SK-N-SH (cell line): Measurements from ENCODE around the gene CCL27.

ENCODE experiments used
- EP300 ChIP-seq, 2 experiments: IDR thresholded peaks; 2 replicates each; pipeline versions ENCODE4 v1.4.0 to v1.6.1; 2012; ENCODE audit warnings: borderline replicate concordance in 1 of 2, low read depth in 1 of 2, low read length in 1 of 2
- RFX5 ChIP-seq: IDR thresholded peaks from 2 replicates; pipeline ENCODE4 v1.6.1; 2012; ENCODE audit warnings: mild to moderate bottlenecking, improper control_type of control experiment, low read length
- TEAD4 ChIP-seq: IDR thresholded peaks from 2 replicates; pipeline ENCODE4 v1.4.0; 2012; ENCODE audit warnings: mild to moderate bottlenecking, borderline replicate concordance; ENCODE audit not compliant: insufficient read depth
- TF ChIP-seq, protein P1 (sequence below): fragments of 150-350 bp; IDR thresholded peaks from 2 replicates; pipeline ENCODE4 v1.6.1; 2017; ENCODE audit warnings: antibody characterized with exemption, low read length, low read depth, borderline replicate concordance
- TF ChIP-seq, protein P2 (sequence below): fragments of 200-600 bp; sonication (generic); IDR thresholded peaks from 2 replicates; pipeline ENCODE4 v1.6.1; 2017; ENCODE audit warnings: antibody characterized with exemption, mild to moderate bottlenecking, moderate library complexity

- TF ChIP-seq RFX5 (no peak), EP300 (IDR thresholded peaks at IDR 0.05; ENCODE audit: borderline replicate concordance in 1 of 2, low read depth in 1 of 2, low read length in 1 of 2) (no peak), TEAD4 (no peak)
- TF ChIP-seq, protein P1, sequence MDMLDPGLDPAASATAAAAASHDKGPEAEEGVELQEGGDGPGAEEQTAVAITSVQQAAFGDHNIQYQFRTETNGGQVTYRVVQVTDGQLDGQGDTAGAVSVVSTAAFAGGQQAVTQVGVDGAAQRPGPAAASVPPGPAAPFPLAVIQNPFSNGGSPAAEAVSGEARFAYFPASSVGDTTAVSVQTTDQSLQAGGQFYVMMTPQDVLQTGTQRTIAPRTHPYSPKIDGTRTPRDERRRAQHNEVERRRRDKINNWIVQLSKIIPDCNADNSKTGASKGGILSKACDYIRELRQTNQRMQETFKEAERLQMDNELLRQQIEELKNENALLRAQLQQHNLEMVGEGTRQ, result no peak
- TF ChIP-seq, protein P2, sequence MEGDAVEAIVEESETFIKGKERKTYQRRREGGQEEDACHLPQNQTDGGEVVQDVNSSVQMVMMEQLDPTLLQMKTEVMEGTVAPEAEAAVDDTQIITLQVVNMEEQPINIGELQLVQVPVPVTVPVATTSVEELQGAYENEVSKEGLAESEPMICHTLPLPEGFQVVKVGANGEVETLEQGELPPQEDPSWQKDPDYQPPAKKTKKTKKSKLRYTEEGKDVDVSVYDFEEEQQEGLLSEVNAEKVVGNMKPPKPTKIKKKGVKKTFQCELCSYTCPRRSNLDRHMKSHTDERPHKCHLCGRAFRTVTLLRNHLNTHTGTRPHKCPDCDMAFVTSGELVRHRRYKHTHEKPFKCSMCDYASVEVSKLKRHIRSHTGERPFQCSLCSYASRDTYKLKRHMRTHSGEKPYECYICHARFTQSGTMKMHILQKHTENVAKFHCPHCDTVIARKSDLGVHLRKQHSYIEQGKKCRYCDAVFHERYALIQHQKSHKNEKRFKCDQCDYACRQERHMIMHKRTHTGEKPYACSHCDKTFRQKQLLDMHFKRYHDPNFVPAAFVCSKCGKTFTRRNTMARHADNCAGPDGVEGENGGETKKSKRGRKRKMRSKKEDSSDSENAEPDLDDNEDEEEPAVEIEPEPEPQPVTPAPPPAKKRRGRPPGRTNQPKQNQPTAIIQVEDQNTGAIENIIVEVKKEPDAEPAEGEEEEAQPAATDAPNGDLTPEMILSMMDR, result no peak
Observed at GRCh38 chr9:34674440-34674839, 12.0 kb upstream of the CCL27 start.
